Measurements from ENCODE around the gene PITX2. TPM values are rescaled to one million over a fixed set of nuclear protein-coding genes. Genes with fewer than 3 reads are reported as not detected.

PITX2 gene
- total RNA-seq, 1 donor from 2014 or later = 1.6 TPM

DNA sequence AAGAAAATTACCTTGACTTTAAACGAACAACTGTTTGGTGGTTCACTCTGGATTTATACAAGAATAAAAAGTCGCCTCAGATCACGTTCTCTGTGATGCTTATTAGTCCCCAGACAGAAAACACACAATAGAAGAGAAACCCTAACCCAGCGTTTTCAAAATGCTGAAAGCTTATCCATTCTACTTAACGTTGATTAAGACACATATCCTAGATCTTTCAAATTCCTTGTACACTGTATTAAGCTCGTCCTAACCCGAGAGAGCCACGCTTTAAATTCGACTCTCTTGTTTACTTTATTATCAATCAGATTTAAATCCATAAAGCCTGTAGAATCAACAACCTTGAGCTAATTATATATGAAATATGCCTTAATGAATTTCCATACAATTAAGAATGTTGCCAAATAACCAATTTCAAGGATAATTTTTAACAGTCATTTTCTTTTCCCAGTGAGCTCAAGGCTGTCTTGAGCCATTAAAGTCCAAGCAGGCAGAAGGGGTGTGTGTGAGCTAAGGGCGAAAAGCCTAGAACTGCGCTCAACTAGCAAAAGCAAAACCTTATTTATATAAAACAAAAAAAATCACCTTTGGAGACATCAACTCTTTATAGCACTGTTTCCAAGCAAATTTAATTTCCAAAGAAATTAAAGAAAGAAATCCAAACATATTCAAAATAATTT lies 981 bp upstream of the PITX2 start:
- H3K9ac ChIP-seq = no peak overlapping the region
- no peak overlapping the region for H3K4me3 ChIP-seq
- peak overlapping the region; percentile 84 for H3K4me3 Mint-ChIP-seq
- no peak for TF ChIP-seq EZH2 (IDR thresholded peaks at IDR 0.05)
- no peak for TF ChIP-seq CTCF (IDR thresholded peaks at IDR 0.05)
- TF ChIP-seq EZH2phosphoT487 (IDR thresholded peaks at IDR 0.05) = no peak
- no peak overlapping the region for H3K27ac Mint-ChIP-seq
- H3K4me1 ChIP-seq = peaks cover 32% of the 10 kb centered on the region
- no peak overlapping the region for H2AFZ ChIP-seq (replicated peaks)
- peak overlapping the region; percentile 66 for H3K4me2 ChIP-seq
- H3K9me3 ChIP-seq (ENCODE audit: low read depth) = no peaks in the 10 kb centered on the region
- H4K20me1 ChIP-seq (ENCODE audit: low read depth) = peaks cover 61% of the 10 kb centered on the region
- H3K79me2 ChIP-seq (ENCODE audit: low read depth) = no peaks in the 10 kb centered on the region
- peaks cover 100% of the 10 kb centered on the region for H3K27me3 ChIP-seq
- DNase-seq (ENCODE audit: low spot score) = no peak
- no peaks in the 10 kb centered on the region for H3K36me3 ChIP-seq
- peaks cover 6% of the 10 kb centered on the region for H3K9me3 Mint-ChIP-seq
- H3K4me1 Mint-ChIP-seq = peaks cover 40% of the 10 kb centered on the region
- H3K27ac ChIP-seq = no peak overlapping the region
- no peaks in the 10 kb centered on the region for H3K36me3 Mint-ChIP-seq
- H3F3A ChIP-seq (ENCODE audit: low read depth) = peaks cover 35% of the 10 kb centered on the region
- H3K27me3 Mint-ChIP-seq (ENCODE audit: insufficient read depth, low read depth) = peaks cover 95% of the 10 kb centered on the region

- peak; percentile 63 for DNase-seq (ENCODE audit: low spot score)
- H3K9me3 ChIP-seq (ENCODE audit: low read depth) = no peaks in the 10 kb centered on the region
- Mint-ChIP-seq H3K27ac (no peak overlapping the region), H3K27me3 (ENCODE audit: insufficient read depth, low read depth) (peaks cover 94% of the 10 kb centered on the region), H3K4me1 (peaks cover 39% of the 10 kb centered on the region), H3K4me3 (peak overlapping the region; percentile 84), H3K36me3 (no peaks in the 10 kb centered on the region), H3K9me3 (peaks cover 6% of the 10 kb centered on the region)
- no peak overlapping the region for H3K9ac ChIP-seq
- peak overlapping the region; percentile 12 for H2AFZ ChIP-seq (replicated peaks)
- peaks cover 38% of the 10 kb centered on the region for H3F3A ChIP-seq (ENCODE audit: low read depth)
- peak overlapping the region; percentile 53 for H3K4me3 ChIP-seq
- H3K4me1 ChIP-seq = peaks cover 35% of the 10 kb centered on the region
- H3K27ac ChIP-seq = no peak overlapping the region
- H3K4me2 ChIP-seq = peak overlapping the region; percentile 81
- no peaks in the 10 kb centered on the region for H3K79me2 ChIP-seq (ENCODE audit: low read depth)
- peaks cover 100% of the 10 kb centered on the region for H3K27me3 ChIP-seq
- H4K20me1 ChIP-seq (ENCODE audit: low read depth) = peaks cover 63% of the 10 kb centered on the region
- H3K36me3 ChIP-seq = no peaks in the 10 kb centered on the region
- TF ChIP-seq EZH2phosphoT487 (IDR thresholded peaks at IDR 0.05) (peak; percentile 88), CTCF (IDR thresholded peaks at IDR 0.05) (no peak), EZH2 (IDR thresholded peaks at IDR 0.05) (peak; percentile 96)
Measured at GRCh38 chr4:110621839-110622751, 782 bp downstream of the PITX2 start.

DNA sequence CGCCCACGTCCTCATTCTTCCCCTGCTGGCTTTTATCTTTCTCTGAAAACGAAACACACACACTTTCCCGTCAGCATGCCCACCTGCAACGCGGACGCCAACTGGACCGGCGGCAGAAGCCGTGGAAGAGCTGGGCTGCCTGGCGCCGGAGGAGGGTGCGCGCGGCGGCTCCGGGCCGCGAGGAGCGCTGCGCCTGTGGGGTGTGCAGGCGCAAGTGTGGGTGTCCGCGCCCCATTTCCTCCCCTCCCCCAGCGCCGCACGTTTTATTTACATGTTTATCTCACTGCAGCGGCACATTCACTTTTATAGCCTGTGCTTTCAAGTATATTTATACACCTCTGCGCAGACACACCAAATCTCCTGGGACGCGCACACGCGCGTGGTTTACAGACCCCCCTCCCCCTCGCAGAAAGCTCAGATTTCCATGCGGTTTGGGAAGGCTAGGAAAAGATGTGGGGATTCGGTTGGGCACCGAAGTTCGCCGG lies 1.5 kb downstream of the PITX2 start:
- H3K4me3 Mint-ChIP-seq = peak overlapping the region; percentile 71
- H3K9ac ChIP-seq = no peak overlapping the region
- no peak for DNase-seq (ENCODE audit: low spot score)

More for the DNA sequence above, 1.5 kb downstream of the PITX2 start:
- no peak overlapping the region for H2AFZ ChIP-seq (replicated peaks)
- Mint-ChIP-seq H3K27me3 (ENCODE audit: insufficient read depth, low read depth) (peaks cover 94% of the 10 kb centered on the region), H3K36me3 (no peaks in the 10 kb centered on the region), H3K4me1 (peaks cover 43% of the 10 kb centered on the region), H3K27ac (no peak overlapping the region), H3K9me3 (peaks cover 6% of the 10 kb centered on the region)
- H3K27ac ChIP-seq = no peak overlapping the region
- no peaks in the 10 kb centered on the region for H3K9me3 ChIP-seq (ENCODE audit: low read depth)
- H3K79me2 ChIP-seq (ENCODE audit: low read depth) = no peaks in the 10 kb centered on the region
- TF ChIP-seq EZH2phosphoT487 (IDR thresholded peaks at IDR 0.05) (peak; percentile 76), CTCF (IDR thresholded peaks at IDR 0.05) (no peak), EZH2 (IDR thresholded peaks at IDR 0.05) (peak; percentile 91)
- peak overlapping the region; percentile 53 for H3K4me3 ChIP-seq
- peaks cover 41% of the 10 kb centered on the region for H3K4me1 ChIP-seq
- peak overlapping the region; percentile 81 for H3K4me2 ChIP-seq
- H3K36me3 ChIP-seq = no peaks in the 10 kb centered on the region
- H4K20me1 ChIP-seq (ENCODE audit: low read depth) = peaks cover 63% of the 10 kb centered on the region
- H3F3A ChIP-seq (ENCODE audit: low read depth) = peaks cover 45% of the 10 kb centered on the region
- H3K27me3 ChIP-seq = peaks cover 100% of the 10 kb centered on the region

Measured in neural progenitor cell (in vitro differentiated cells).